Measurements from ENCODE around the gene HUWE1.

Gene HUWE1

DNA sequence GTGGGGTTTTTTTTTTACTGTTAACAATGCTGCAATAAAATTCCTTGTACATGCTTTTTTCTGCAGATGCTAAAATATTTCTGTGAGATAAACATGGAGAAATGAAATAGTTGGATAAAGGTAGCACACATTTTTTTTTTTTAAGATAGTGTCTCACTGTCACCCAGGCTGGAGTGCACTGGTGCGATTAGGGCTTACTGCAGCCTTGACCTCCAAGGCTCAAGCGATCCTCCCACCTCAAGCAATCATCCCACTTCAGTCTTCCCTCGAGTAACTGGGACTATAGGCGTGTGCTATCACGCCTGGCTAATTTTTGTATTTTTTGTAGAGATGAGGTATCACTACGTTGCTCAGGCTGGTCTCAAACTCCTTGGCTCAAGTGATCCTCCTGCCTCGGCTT, 1.8 kb upstream of the HUWE1 start:
- no peak for ATAC-seq
- no peak for TF ChIP-seq CSDC2 (CRISPR knock-in tag; IDR thresholded peaks at IDR 0.05)
- TF ChIP-seq, protein P1, sequence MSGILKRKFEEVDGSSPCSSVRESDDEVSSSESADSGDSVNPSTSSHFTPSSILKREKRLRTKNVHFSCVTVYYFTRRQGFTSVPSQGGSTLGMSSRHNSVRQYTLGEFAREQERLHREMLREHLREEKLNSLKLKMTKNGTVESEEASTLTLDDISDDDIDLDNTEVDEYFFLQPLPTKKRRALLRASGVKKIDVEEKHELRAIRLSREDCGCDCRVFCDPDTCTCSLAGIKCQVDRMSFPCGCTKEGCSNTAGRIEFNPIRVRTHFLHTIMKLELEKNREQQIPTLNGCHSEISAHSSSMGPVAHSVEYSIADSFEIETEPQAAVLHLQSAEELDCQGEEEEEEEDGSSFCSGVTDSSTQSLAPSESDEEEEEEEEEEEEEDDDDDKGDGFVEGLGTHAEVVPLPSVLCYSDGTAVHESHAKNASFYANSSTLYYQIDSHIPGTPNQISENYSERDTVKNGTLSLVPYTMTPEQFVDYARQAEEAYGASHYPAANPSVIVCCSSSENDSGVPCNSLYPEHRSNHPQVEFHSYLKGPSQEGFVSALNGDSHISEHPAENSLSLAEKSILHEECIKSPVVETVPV (CRISPR knock-in tag; IDR thresholded peaks at IDR 0.05): no peak
- TF ChIP-seq, protein P2, sequence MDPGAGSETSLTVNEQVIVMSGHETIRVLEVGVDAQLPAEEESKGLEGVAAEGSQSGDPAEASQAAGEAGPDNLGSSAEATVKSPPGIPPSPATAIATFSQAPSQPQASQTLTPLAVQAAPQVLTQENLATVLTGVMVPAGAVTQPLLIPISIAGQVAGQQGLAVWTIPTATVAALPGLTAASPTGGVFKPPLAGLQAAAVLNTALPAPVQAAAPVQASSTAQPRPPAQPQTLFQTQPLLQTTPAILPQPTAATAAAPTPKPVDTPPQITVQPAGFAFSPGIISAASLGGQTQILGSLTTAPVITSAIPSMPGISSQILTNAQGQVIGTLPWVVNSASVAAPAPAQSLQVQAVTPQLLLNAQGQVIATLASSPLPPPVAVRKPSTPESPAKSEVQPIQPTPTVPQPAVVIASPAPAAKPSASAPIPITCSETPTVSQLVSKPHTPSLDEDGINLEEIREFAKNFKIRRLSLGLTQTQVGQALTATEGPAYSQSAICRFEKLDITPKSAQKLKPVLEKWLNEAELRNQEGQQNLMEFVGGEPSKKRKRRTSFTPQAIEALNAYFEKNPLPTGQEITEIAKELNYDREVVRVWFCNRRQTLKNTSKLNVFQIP (CRISPR knock-in tag; IDR thresholded peaks at IDR 0.05; ENCODE audit: borderline replicate concordance, low read depth): no peak
- TF ChIP-seq, protein P3, sequence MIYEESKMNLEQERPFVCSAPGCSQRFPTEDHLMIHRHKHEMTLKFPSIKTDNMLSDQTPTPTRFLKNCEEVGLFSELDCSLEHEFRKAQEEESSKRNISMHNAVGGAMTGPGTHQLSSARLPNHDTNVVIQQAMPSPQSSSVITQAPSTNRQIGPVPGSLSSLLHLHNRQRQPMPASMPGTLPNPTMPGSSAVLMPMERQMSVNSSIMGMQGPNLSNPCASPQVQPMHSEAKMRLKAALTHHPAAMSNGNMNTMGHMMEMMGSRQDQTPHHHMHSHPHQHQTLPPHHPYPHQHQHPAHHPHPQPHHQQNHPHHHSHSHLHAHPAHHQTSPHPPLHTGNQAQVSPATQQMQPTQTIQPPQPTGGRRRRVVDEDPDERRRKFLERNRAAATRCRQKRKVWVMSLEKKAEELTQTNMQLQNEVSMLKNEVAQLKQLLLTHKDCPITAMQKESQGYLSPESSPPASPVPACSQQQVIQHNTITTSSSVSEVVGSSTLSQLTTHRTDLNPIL (CRISPR knock-in tag; IDR thresholded peaks at IDR 0.05; ENCODE audit: low read depth): no peak
- no peak for TF ChIP-seq TOX (CRISPR knock-in tag; IDR thresholded peaks at IDR 0.05; ENCODE audit: borderline replicate concordance)
- no peak for TF ChIP-seq ZNF8 (CRISPR knock-in tag; IDR thresholded peaks at IDR 0.05)
- no peak for TF ChIP-seq PPARA (CRISPR knock-in tag; IDR thresholded peaks at IDR 0.05; ENCODE audit: borderline replicate concordance)
- TF ChIP-seq BACH2 (CRISPR knock-in tag; IDR thresholded peaks at IDR 0.05; ENCODE audit: borderline replicate concordance): no peak
- no peak for TF ChIP-seq ZFP3 (CRISPR knock-in tag; IDR thresholded peaks at IDR 0.05)
- no peak for TF ChIP-seq GLIS3 (CRISPR knock-in tag; IDR thresholded peaks at IDR 0.05)
- no peak for TF ChIP-seq RARB (CRISPR knock-in tag; IDR thresholded peaks at IDR 0.05)
- no peak for TF ChIP-seq SNAI2 (CRISPR knock-in tag; IDR thresholded peaks at IDR 0.05)
- no peak for TF ChIP-seq ZFP30 (CRISPR knock-in tag; IDR thresholded peaks at IDR 0.05)

DNA sequence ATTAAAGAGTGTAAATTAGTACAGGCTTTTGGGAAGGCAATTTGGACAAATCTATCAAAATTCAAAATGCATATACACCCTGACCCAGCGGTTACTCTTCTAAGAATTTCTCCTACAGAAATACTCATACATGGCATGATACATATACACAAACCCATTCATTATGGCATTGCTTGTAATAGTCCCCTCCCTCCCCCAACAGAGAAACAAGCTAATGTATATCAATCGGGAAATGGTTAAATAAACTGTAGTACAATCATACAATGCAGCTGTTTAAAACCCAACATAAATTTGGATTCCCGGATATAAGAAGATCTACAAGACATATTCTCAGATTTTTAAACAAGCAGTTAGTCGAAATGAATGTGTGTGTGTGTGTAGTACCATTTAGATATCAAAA, 808 bp downstream of the HUWE1 start:
- no peak for TF ChIP-seq ZC3H10 (CRISPR knock-in tag; IDR thresholded peaks at IDR 0.05)
- TF ChIP-seq CSDC2 (CRISPR knock-in tag; IDR thresholded peaks at IDR 0.05): no peak
- no peak for TF ChIP-seq ZFP3 (CRISPR knock-in tag; IDR thresholded peaks at IDR 0.05)
- TF ChIP-seq ESRRG (CRISPR knock-in tag; IDR thresholded peaks at IDR 0.05): no peak
- no peak for TF ChIP-seq TCF4 (CRISPR knock-in tag; IDR thresholded peaks at IDR 0.05; ENCODE audit: borderline replicate concordance)
- ATAC-seq: no peak

DNA sequence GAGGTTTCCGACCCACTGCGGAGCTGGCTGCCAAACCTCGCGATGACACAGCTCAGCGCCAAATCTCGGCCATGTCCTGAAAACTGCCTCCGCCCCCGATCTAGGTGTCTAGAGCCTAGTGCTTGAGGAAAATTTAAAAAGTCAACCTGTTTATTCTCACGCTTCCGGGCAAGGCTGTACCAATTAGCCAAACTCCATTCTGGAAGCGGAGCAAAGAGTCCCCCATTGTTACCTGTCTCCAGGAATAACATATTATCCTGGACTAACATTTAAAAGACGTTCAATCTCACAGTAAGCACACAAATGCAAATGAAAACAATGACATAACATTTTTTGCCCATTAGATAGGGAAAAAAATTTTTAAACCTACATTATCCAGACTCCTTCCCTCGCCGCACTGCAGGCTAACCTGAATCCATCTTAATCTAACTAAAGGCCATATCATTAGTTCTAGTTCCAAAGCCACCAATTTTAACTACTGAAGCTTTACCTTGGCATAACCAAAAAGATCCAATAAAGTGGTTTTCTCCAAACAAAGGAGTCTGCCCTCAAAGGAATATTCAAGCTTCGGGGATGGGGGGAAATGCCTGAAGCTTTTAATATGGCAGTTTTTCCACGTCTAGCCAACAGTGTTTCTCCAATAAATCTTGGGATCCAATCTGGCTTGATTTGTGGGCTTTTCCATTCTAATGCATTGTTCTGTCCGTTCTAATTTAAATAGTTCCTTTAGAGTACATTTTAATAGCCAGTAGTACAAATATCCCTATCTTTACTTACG, 1.9 kb downstream of the HUWE1 start:
- no peak for ATAC-seq
- TF ChIP-seq ZNF8 (CRISPR knock-in tag; IDR thresholded peaks at IDR 0.05): no peak
- TF ChIP-seq ESRRG (CRISPR knock-in tag; IDR thresholded peaks at IDR 0.05): no peak
- no peak for TF ChIP-seq ZC3H10 (CRISPR knock-in tag; IDR thresholded peaks at IDR 0.05)
- TF ChIP-seq, protein P1 (CRISPR knock-in tag; IDR thresholded peaks at IDR 0.05): no peak
- no peak for TF ChIP-seq ZFP3 (CRISPR knock-in tag; IDR thresholded peaks at IDR 0.05)
- TF ChIP-seq ZNF70 (CRISPR knock-in tag; IDR thresholded peaks at IDR 0.05): no peak
- TF ChIP-seq ARNTL (CRISPR knock-in tag; IDR thresholded peaks at IDR 0.05; ENCODE audit: borderline replicate concordance, low read depth): no peak
- TF ChIP-seq TOX (CRISPR knock-in tag; IDR thresholded peaks at IDR 0.05; ENCODE audit: borderline replicate concordance): no peak
- no peak for TF ChIP-seq TCF4 (CRISPR knock-in tag; IDR thresholded peaks at IDR 0.05; ENCODE audit: borderline replicate concordance)
- TF ChIP-seq CSDC2 (CRISPR knock-in tag; IDR thresholded peaks at IDR 0.05): no peak
- no peak for TF ChIP-seq PPARA (CRISPR knock-in tag; IDR thresholded peaks at IDR 0.05; ENCODE audit: borderline replicate concordance)
- TF ChIP-seq, protein P2 (CRISPR knock-in tag; IDR thresholded peaks at IDR 0.05; ENCODE audit: borderline replicate concordance, low read depth): no peak
- TF ChIP-seq, protein P3 (CRISPR knock-in tag; IDR thresholded peaks at IDR 0.05; ENCODE audit: low read depth): no peak
- TF ChIP-seq ZFP30 (CRISPR knock-in tag; IDR thresholded peaks at IDR 0.05): no peak
- TF ChIP-seq BACH2 (CRISPR knock-in tag; IDR thresholded peaks at IDR 0.05; ENCODE audit: borderline replicate concordance): no peak
- TF ChIP-seq, protein P4, sequence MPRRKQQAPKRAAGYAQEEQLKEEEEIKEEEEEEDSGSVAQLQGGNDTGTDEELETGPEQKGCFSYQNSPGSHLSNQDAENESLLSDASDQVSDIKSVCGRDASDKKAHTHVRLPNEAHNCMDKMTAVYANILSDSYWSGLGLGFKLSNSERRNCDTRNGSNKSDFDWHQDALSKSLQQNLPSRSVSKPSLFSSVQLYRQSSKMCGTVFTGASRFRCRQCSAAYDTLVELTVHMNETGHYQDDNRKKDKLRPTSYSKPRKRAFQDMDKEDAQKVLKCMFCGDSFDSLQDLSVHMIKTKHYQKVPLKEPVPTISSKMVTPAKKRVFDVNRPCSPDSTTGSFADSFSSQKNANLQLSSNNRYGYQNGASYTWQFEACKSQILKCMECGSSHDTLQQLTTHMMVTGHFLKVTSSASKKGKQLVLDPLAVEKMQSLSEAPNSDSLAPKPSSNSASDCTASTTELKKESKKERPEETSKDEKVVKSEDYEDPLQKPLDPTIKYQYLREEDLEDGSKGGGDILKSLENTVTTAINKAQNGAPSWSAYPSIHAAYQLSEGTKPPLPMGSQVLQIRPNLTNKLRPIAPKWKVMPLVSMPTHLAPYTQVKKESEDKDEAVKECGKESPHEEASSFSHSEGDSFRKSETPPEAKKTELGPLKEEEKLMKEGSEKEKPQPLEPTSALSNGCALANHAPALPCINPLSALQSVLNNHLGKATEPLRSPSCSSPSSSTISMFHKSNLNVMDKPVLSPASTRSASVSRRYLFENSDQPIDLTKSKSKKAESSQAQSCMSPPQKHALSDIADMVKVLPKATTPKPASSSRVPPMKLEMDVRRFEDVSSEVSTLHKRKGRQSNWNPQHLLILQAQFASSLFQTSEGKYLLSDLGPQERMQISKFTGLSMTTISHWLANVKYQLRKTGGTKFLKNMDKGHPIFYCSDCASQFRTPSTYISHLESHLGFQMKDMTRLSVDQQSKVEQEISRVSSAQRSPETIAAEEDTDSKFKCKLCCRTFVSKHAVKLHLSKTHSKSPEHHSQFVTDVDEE (CRISPR knock-in tag; IDR thresholded peaks at IDR 0.05): no peak
